ENCODE results near the gene TEDC2.

DNA sequence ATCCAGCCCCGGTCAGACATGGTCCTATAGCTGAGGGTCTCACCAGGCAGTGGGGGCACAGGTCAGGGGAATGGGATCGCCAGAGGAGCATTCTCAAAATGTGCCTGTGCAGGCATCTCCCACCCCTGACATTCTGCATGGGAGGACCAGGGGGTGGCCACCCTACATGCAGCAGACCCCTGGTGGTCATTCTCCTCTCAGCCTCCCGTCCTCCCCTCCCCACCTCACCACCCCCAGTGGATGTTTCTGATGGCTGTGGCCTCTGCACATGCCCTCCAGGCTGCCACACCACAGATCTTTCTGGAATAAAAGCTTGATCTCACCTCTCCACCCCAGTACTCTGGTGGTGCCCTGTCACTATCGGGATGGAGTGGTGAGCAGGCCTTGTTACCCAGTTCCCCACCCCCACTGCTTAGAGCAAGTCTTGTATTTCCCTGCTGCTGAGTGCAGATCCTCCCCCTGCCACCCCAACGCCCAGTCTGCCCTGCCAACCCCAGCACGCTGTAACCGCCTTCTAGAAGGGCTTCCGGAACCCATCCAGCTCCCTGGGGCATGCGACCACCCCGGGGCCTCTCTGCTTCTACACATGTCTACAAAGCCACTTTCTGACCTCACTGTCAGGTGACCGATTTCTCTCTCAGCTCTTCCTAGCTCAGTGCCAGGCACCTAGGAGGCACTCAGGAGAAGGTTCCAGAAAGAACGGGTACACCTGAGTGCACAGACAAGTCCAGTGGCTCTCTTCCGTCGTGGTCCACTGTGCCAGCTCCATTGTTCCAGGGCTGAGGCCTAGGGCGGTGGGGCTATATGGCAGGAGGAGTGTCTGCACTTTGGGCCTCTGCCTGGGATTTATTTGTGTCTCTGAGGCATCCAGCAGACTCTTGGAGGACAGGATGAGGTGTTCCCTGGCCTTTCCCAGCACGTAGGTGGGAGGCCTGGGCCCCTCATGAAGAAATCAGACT is 24.3 kb downstream of the TEDC2 start:
- TF ChIP-seq POLR2A (IDR thresholded peaks at IDR 0.05) (no peak), POLR2AphosphoS5 (IDR thresholded peaks at IDR 0.05; ENCODE audit: insufficient read depth in 1 of 2, low read depth in 1 of 2) (no peak)
- TF ChIP-seq, protein P1, sequence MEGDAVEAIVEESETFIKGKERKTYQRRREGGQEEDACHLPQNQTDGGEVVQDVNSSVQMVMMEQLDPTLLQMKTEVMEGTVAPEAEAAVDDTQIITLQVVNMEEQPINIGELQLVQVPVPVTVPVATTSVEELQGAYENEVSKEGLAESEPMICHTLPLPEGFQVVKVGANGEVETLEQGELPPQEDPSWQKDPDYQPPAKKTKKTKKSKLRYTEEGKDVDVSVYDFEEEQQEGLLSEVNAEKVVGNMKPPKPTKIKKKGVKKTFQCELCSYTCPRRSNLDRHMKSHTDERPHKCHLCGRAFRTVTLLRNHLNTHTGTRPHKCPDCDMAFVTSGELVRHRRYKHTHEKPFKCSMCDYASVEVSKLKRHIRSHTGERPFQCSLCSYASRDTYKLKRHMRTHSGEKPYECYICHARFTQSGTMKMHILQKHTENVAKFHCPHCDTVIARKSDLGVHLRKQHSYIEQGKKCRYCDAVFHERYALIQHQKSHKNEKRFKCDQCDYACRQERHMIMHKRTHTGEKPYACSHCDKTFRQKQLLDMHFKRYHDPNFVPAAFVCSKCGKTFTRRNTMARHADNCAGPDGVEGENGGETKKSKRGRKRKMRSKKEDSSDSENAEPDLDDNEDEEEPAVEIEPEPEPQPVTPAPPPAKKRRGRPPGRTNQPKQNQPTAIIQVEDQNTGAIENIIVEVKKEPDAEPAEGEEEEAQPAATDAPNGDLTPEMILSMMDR (IDR thresholded peaks at IDR 0.05), result no peak

Measured in vagina (tissue), 2 donors.